RWPE1 (cell line): ENCODE results near the gene GPATCH1.

Source experiments
- CTCF ChIA-PET: fragments of 350-600 bp; sonication (Branson Sonifier 250); formaldehyde crosslinking; extraction: SDS; loops from one replicate; lab custom pipeline; 2021; lab: Yijun Ruan, JAX
- POLR2A ChIA-PET: fragments of 400-600 bp; formaldehyde crosslinking; extraction: SDS; loops from one replicate; lab custom pipeline; 2020; ENCODE audit warnings: antibody characterized with exemption; ENCODE audit not compliant: low non-redundant PET; lab: Yijun Ruan, JAX
- DNase-seq: peaks from one replicate; pipeline ENCODE4 v3.0.0; 2012; ENCODE audit warnings: low spot score
- H3K27ac ChIP-seq: fragments of 450-650 bp; 2 replicates; pipeline ENCODE4 v1.5.1; 2017
- TF ChIP-seq, protein P1 (sequence below): fragments of 450-650 bp; conservative IDR thresholded peaks from 2 replicates; pipeline ENCODE4 v1.5.1; 2017; ENCODE audit warnings: low read depth, mild to moderate bottlenecking

GPATCH1 gene

DNA sequence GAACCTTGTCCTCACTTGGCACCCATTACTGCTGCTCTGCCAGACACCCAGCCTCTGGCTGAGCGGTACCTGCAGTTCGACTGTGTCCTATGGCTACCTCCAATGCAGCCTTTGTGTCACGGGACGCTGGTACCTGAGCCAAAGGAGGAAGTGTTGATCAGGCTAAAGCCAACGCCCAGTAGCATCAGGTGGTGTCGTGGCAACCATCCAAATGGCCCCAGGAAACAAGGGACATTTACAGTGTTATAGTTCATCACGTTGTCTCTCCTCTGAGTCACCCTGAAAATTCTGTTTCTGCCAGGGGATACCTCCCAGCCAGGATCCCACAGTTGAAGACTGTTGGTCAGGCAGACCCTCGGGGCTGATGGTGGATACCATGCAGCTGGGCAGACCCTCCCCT, 26.4 kb upstream of the GPATCH1 start:
- POLR2A ChIA-PET = no interaction called here
- CTCF ChIA-PET = no interaction called here
- DNase-seq = peak; percentile 36
- H3K27ac ChIP-seq = no peak overlapping the region
- TF ChIP-seq, protein P1, sequence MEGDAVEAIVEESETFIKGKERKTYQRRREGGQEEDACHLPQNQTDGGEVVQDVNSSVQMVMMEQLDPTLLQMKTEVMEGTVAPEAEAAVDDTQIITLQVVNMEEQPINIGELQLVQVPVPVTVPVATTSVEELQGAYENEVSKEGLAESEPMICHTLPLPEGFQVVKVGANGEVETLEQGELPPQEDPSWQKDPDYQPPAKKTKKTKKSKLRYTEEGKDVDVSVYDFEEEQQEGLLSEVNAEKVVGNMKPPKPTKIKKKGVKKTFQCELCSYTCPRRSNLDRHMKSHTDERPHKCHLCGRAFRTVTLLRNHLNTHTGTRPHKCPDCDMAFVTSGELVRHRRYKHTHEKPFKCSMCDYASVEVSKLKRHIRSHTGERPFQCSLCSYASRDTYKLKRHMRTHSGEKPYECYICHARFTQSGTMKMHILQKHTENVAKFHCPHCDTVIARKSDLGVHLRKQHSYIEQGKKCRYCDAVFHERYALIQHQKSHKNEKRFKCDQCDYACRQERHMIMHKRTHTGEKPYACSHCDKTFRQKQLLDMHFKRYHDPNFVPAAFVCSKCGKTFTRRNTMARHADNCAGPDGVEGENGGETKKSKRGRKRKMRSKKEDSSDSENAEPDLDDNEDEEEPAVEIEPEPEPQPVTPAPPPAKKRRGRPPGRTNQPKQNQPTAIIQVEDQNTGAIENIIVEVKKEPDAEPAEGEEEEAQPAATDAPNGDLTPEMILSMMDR = no peak

DNA sequence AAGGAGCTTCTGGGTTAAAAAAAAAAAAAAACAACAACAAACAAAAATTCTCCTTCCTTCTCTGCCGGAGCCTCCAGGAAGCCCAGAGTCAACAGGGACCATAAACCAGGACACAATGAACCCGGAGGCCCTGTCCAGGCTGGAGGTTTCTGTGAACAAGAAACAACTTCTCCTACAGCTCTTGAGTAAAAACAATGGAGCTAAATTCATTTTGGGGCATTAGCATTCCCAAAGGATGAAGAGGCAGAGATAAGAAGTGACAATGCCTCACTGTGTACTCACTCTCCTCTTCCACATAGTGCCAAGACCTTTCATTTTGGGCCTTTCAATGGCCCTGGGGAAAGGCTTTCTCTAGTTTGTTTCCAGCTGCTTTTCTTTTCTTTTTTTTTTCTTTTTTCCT, 25.3 kb upstream of the GPATCH1 start:
- CTCF ChIA-PET = no interaction called here

GRCh38 chr19:33060586-33060985, 20.4 kb upstream of the GPATCH1 start:
- TF ChIP-seq, protein P1 = no peak
- CTCF ChIA-PET = no interaction called here
- DNase-seq = no peak
- no peak overlapping the region for H3K27ac ChIP-seq
- POLR2A ChIA-PET = interaction anchor here (0.6 kb wide), 1 partner anchor 49 kb away, joined by 5 read pairs; no protein-coding TSS in a partner anchor

More for the DNA sequence above, 25.3 kb upstream of the GPATCH1 start:
- no peak overlapping the region for H3K27ac ChIP-seq
- no peak for DNase-seq
- TF ChIP-seq, protein P1 = no peak
- POLR2A ChIA-PET = no interaction called here

DNA sequence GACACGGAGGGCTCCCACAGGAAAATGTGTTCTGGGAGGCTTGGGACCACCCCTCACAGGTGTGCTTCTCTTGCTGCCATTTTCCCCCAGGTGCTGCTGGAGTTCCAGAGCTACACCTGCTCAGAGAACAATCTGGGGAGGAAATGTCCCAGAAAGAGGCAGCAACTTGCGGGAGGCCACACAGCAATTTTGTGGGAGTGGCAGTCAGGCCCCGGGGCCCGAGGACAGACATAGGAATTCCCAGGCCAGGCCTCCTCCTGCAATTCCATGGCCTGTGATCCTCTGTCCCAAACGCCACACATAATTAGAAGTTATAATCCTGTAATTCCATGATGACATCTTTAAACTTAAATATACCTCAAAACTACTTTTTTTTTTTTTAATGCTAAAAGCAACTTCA, 18.1 kb upstream of the GPATCH1 start:
- H3K27ac ChIP-seq = no peak overlapping the region
- ChIA-PET CTCF (interaction anchor here (0.6 kb wide), 1 partner anchor 114 kb away, joined by 3 read pairs; no protein-coding TSS in a partner anchor), POLR2A (no interaction called here)
- DNase-seq = no peak
- TF ChIP-seq, protein P1 = no peak

- DNase-seq = peak; percentile 20
- no peak overlapping the region for H3K27ac ChIP-seq
- CTCF ChIA-PET = no interaction called here
- TF ChIP-seq, protein P1 = no peak
- POLR2A ChIA-PET = no interaction called here
Observed at GRCh38 chr19:33063356-33063752, 17.6 kb upstream of the GPATCH1 start.

- CTCF ChIA-PET = no interaction called here
Observed at GRCh38 chr19:33063753-33064457, 17.1 kb upstream of the GPATCH1 start.

More at GRCh38 chr19:33063753-33064457, 17.1 kb upstream of the GPATCH1 start:
- POLR2A ChIA-PET = no interaction called here
- TF ChIP-seq, protein P1 = no peak
- H3K27ac ChIP-seq = peak overlapping the region; percentile 37; the same call in 1 of the 2 replicates
- no peak for DNase-seq
